ENCODE measurements around the gene ZNF727.
"Not testable (repeated sequence)": the region's sequence is repeated elsewhere in the genome, so short reads cannot be mapped to it uniquely, and the experiment has no call there.

The ZNF727 gene

DNA sequence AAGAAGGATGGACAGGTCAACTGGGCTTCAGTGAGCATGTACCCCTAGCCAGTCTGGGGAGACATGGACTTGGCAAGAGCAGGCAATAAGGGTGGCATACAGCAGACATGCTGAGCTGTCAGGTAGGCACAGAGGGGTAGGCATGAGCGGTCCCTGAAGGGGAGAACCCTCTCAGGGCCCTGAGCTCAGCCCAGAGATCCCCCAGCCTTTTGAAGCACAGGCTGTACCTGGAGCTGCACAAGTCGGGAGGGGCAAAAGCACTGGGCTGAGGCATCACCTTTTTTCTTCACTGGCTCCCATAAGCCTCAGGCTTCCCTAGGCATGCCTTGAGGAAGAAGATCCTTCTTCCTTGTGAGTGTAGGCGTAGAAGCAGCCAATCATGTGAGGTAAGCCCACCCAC is 42.3 kb downstream of the ZNF727 start:
- Histone ChIP-seq H3K4me1 (ENCODE audit: insufficient read depth, low read length, poor library complexity, severe bottlenecking) (no peaks in the 10 kb centered on the region), H3K27me3 (ENCODE audit: insufficient read depth, low read length, poor library complexity, severe bottlenecking) (no peaks in the 10 kb centered on the region), H3F3A (ENCODE audit: low read depth) (no peaks in the 10 kb centered on the region), H2AFZ (ENCODE audit: low read length) (no peak overlapping the region), H4K20me1 (ENCODE audit: insufficient read depth, low read length, poor library complexity, severe bottlenecking) (no peaks in the 10 kb centered on the region), H3K9me3 (ENCODE audit: insufficient read depth, low read depth, low read length) (peaks cover 5% of the 10 kb centered on the region; the same call in 1 of the 2 replicates), H3K36me3 (ENCODE audit: insufficient read depth, low read length) (no peaks in the 10 kb centered on the region), H3K9ac (ENCODE audit: low read depth, low read length, poor library complexity, severe bottlenecking) (no peak overlapping the region), H3K9me2 (replicated peaks; ENCODE audit: low read depth, low read length) (no peaks in the 10 kb centered on the region), H3K79me2 (ENCODE audit: insufficient read depth, low read length) (no peaks in the 10 kb centered on the region), H3K4me3 (ENCODE audit: low read length, poor library complexity, severe bottlenecking) (no peak overlapping the region), H3K4me2 (ENCODE audit: low read depth, low read length, poor library complexity, severe bottlenecking) (no peak overlapping the region)
- TF ChIP-seq EZH2phosphoT487 (IDR thresholded peaks at IDR 0.05; ENCODE audit: borderline replicate concordance), result no peak
- TF ChIP-seq, protein P1, sequence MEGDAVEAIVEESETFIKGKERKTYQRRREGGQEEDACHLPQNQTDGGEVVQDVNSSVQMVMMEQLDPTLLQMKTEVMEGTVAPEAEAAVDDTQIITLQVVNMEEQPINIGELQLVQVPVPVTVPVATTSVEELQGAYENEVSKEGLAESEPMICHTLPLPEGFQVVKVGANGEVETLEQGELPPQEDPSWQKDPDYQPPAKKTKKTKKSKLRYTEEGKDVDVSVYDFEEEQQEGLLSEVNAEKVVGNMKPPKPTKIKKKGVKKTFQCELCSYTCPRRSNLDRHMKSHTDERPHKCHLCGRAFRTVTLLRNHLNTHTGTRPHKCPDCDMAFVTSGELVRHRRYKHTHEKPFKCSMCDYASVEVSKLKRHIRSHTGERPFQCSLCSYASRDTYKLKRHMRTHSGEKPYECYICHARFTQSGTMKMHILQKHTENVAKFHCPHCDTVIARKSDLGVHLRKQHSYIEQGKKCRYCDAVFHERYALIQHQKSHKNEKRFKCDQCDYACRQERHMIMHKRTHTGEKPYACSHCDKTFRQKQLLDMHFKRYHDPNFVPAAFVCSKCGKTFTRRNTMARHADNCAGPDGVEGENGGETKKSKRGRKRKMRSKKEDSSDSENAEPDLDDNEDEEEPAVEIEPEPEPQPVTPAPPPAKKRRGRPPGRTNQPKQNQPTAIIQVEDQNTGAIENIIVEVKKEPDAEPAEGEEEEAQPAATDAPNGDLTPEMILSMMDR (conservative IDR thresholded peaks at IDR 0.05; ENCODE audit: low read length), result no peak

DNA sequence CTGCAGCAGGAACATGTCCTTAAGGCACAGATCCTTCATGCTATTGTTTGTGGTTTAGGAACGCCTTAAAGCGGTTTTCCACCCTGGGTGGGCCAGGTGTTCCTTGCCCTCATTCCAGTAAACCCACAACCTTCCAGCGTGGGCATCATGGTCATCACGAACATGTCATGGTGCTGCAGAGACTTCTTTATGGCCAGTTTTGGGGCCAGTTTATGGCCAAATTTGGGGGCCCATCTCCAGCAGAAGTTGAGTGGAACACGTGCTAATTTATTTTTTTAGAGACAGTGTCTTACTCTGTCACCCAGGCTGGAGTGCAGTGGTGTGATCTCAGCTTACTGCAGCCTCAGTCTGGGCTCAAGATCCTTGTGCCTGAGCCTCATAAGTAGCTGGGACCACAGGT is 43.6 kb downstream of the ZNF727 start:
- not testable (repeated sequence) for H3K36me3 ChIP-seq (ENCODE audit: insufficient read depth, low read length); H3K9me2 ChIP-seq (replicated peaks; ENCODE audit: low read depth, low read length); H2AFZ ChIP-seq (ENCODE audit: low read length); H3K9ac ChIP-seq (ENCODE audit: low read depth, low read length, poor library complexity, severe bottlenecking); H3F3A ChIP-seq (ENCODE audit: low read depth); H3K27me3 ChIP-seq (ENCODE audit: insufficient read depth, low read length, poor library complexity, severe bottlenecking); H3K4me3 ChIP-seq (ENCODE audit: low read length, poor library complexity, severe bottlenecking); H3K79me2 ChIP-seq (ENCODE audit: insufficient read depth, low read length); H3K4me1 ChIP-seq (ENCODE audit: insufficient read depth, low read length, poor library complexity, severe bottlenecking); H4K20me1 ChIP-seq (ENCODE audit: insufficient read depth, low read length, poor library complexity, severe bottlenecking); H3K9me3 ChIP-seq (ENCODE audit: insufficient read depth, low read depth, low read length); H3K4me2 ChIP-seq (ENCODE audit: low read depth, low read length, poor library complexity, severe bottlenecking)

Measured in Loucy (cell line).